Prostate gland (tissue), 2 donors: ENCODE results near the gene OLFML1.

Experiments
- POLR2A ChIP-seq: fragments of 450-650 bp; IDR thresholded peaks from one replicate; pipeline ENCODE4 v1.6.1; 2016; ENCODE audit warnings: antibody characterized with exemption, mild to moderate bottlenecking
- POLR2AphosphoS5 ChIP-seq: sonication (generic); formaldehyde crosslinking; IDR thresholded peaks from one replicate; pipeline ENCODE4 v1.6.1; 2017; ENCODE audit warnings: antibody characterized with exemption
- TF ChIP-seq, protein P1 (sequence below), 4 experiments: fragments of 200-600 bp in 2 of 4; fragments of 450-650 bp in 2 of 4; sonication (generic) in 2 of 4; IDR thresholded peaks; 1 replicate in 3 of 4; 2 replicates in 1 of 4; pipeline ENCODE4 v1.5.1; 2016 to 2019; ENCODE audit warnings: antibody characterized with exemption in 4 of 4, mild to moderate bottlenecking in 2 of 4, moderate library complexity in 2 of 4

GRCh38 chr11:7484645-7485044 is 661 bp upstream of the OLFML1 start:
- TF ChIP-seq, protein P1, sequence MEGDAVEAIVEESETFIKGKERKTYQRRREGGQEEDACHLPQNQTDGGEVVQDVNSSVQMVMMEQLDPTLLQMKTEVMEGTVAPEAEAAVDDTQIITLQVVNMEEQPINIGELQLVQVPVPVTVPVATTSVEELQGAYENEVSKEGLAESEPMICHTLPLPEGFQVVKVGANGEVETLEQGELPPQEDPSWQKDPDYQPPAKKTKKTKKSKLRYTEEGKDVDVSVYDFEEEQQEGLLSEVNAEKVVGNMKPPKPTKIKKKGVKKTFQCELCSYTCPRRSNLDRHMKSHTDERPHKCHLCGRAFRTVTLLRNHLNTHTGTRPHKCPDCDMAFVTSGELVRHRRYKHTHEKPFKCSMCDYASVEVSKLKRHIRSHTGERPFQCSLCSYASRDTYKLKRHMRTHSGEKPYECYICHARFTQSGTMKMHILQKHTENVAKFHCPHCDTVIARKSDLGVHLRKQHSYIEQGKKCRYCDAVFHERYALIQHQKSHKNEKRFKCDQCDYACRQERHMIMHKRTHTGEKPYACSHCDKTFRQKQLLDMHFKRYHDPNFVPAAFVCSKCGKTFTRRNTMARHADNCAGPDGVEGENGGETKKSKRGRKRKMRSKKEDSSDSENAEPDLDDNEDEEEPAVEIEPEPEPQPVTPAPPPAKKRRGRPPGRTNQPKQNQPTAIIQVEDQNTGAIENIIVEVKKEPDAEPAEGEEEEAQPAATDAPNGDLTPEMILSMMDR (IDR thresholded peaks at IDR 0.05), result no peak
- no peak for TF ChIP-seq POLR2A
- TF ChIP-seq POLR2AphosphoS5, result no peak
